EH (cell line): ENCODE data around the gene NPAS2.
A peak's percentile ranks its signal among the peaks of the same experiment; 100 is the strongest.

ENCODE experiments used
- DNase-seq: peaks from one replicate; pipeline ENCODE4 v3.0.0-alpha.2; 2015; ENCODE audit warnings: low read depth

NPAS2 gene

DNA sequence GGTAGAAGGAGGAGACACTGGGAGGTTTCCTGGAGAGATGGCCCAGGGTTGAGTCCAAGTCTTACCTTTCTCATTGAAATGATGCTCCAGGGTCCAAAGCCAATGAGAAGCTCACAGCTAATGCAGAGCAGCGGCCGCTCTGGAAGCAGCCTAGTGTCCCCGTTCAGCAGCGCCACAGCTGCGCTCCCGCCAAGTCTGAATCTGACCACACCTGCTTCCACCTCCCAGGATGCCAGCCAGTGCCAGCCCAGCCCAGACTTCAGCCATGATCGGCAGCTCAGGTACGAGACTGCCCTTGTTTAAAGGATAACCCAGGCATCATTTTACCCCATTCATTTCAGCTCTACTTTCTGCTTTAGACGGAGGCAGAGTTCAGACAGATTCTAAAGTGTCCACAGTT lies 170.2 kb downstream of the NPAS2 start:
- DNase-seq, result no peak

DNA sequence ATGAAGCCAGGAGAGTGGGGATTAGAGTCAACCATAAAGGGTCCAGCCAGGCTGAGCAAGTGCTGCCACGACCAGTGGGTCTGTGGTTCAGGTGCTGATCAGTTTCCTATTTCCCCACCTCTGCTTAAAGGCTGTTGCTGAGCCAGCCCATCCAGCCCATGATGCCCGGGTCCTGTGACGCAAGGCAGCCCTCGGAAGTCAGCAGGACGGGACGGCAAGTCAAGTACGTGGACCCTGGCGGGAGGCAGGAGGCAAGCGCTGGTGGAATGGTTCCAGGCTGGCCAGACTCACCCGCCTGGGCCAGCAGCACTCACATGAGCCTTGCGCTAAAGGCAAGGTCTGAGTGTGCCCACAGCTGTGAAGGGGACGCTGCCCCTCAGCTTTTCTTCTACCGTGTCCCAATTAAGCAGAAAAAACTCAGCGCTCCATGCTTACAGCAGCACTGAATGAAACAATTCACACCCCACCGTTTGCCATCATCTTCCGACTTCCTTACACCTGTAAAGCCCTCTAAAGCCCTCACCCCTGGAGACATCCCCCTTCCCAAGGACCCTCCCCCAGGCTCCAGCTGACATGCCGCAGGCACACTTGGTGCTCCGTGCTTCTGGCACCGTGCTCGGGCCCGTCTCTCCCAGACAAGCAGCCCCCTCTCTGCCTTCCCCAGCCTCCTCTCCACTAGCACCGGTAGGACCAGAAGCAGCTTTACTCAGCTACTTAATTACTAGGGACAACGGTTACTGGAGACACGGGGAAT lies 170.9 kb downstream of the NPAS2 start:
- DNase-seq, result no peak

DNA sequence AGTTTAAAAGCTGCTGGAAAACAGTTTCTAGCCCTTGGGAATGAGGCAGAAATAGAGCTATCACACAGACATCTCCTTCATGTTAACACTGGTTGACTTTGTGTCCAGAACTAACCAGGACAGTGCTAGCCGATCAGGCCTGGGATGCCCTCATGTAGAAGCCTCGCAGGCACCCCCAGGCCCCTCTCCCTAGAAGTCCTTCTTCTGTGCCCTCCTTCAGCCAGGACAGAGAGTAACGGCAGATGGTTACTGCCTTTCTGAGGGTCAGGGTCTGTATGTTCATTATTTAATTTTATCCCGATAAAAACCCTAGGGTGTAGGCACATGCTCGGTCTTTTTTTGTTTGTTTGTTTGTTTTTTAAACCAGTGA lies 171.4 kb downstream of the NPAS2 start:
- DNase-seq, result no peak

DNA sequence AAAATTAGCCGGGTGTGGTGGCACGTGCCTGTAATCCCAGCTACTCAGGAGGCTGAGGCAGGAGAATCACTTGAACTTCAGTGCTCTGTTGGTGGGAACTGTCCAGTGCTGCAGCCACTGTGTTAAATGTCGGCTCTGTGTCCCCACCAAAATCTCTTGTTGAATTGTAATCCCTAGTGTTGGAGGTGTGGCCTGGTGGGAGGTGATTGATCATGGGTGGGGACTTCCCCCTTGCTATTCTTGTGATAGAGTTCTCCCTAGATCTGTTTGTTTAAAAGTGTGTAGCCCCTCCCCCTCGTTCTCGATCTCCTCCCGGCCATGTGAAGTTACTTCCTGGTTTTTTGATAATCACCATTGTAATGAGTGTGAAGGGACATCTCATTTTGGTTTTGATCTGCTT lies 172.3 kb downstream of the NPAS2 start:
- no peak for DNase-seq

DNA sequence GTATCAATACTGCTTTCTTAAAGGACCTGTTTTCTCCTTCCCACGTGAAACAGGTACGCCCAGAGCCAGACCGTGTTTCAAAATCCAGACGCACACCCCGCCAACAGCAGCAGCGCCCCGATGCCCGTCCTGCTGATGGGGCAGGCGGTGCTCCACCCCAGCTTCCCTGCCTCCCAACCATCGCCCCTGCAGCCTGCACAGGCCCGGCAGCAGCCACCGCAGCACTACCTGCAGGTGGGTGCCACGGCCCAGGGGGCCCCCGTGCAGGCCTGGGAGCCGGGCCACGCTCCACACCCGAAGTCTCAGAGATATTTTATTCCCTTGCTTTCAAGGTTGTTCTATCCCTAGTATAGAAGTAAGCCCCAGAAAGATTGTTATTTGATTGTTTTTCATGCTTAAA lies 173.4 kb downstream of the NPAS2 start:
- no peak for DNase-seq

DNA sequence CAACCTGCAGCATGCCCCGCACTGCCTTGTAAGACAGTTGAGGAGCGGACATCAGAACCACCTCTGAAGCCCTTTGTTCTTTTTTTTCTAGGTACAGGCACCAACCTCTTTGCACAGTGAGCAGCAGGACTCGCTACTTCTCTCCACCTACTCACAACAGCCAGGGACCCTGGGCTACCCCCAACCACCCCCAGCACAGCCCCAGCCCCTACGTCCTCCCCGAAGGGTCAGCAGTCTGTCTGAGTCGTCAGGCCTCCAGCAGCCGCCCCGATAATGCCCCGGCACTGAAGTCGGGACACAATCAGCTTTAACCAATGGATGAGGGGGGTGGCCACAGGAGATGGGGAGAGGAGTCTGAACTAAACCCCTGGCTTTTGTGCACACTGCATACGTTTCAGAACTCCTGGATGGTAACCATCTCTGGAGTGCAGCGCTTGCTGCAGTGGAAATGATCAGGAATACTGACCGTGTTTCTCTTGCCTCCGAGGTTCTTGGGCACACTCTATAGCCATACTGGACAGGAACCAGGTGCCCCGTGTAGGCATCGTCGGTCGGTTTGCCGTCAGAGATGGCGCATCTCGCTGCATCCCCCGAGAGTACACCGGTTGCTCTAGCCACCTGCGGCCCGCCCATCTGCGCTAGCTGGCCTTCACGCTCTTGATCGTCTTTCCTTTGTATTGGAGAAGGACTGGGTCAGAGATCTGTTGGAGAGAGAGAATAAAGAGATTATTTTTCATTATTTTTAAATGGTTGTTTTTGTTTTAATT lies 175.6 kb downstream of the NPAS2 start:
- no peak for DNase-seq

DNA sequence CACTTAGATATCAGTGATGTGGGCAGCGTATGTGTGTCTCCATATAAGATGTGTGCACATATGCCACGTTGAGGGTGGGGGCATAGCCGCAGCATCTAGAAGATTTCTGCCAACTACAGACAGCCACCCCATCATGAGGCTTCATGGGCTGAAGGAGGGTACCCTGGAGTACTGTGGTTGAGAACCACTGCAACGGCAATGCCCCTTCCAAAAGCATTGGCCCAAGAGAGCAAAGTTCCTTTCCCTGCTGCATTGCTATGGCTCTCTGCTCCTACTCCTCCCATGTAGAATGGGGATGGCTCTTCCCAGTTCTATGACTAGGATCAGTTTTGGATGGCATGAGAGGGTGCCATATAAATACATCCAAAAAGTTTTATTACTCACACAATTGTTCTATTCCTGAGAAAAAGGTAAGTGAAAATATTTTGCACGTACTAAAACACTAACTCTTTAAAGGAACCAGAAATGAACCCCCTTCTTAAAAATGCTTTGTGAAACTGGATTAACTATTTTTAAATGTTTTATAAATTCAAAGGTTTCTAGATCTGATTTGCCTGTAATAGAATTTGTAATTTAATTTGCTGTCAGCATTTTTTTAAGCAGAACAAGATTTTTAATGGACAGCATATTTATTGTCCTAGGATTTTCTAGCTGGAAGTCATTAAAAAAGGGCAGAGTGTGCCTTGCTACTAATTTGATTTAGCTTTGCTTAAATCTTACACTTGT lies 177.7 kb downstream of the NPAS2 start:
- DNase-seq, result no peak

DNA sequence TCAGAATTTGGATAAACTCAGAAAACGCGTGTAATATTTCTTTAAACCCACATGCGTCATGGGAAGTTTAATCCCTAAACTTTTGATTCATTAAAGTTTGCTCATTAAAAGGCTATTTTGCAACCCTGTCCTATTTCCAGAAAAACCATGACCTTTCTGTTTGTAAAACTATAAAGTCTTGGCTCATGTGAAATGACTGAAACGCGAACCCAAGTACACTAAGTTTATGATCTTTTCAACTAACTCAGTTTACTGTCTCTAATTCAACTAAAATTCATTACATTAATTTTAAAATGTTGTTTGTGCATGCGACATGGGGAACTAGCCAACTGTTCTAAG lies 178.3 kb downstream of the NPAS2 start:
- DNase-seq, result peak; percentile 62

DNA sequence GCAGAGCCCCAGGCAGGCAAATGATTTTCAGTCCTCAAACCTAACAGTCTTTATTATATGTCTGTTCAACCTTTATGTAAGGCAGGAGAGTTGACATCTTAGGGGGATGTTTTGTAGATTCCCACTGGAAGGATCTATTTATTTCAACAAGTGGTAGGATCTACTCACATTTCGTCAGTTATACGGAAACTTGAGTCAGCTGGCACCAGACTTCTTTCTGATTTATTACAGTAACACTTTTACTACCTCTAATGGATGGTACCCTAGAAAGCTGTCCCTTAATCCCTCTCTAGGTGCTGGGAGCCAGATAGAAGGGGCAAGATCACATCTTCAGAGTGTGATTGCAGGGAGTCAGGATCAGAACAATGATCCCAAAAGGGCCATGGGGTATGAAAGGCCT lies 180.1 kb downstream of the NPAS2 start:
- no peak for DNase-seq

DNA sequence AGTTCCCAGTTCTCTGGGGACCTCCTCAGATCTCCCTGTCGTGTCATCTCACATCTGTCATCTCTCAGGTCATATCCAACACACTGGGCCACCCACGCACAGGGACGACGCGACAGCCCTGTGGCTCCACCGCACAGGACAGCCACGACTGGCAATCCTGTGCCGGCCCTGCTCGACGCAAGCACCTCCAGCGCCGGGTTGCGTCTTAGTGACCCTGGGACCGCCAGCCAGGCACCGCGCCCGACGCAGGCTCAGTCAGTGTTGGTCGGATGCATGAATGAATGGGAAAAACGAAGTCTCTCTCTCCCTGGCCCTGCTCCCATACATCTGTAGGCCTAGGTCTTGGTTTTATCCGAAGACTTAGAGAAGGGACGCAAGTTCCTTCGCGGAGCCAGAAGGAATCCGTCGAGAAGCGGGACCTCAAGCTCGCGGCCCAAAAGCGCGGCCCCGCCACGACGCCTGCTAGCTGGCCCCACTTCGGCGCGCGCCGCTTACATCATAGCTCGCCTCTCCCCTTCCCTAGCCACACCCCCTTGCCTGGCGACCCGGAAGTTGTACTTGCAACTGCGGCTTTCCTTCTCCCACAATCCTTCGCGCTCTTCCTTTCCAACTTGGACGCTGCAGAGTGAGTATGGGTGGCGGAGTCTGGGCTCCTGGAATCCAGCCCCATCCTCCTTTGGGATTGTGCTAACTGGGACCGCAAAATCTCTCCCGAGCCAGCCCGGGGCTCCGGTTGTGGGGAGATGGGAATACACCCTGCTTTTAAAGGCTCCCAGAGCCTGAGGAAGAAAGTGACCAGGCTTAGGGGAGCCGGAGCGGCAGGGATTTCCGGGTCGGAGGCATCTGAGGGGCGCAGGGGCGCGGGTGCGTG lies 182.0 kb downstream of the NPAS2 start, which contains the start of gene RPL31:
RPL31 (plus strand) TSS at position 599 of the 871 bp plus-strand sequence. CDS start 413 bp downstream, outside the sequence.
- DNase-seq, result peak; percentile 98

DNA sequence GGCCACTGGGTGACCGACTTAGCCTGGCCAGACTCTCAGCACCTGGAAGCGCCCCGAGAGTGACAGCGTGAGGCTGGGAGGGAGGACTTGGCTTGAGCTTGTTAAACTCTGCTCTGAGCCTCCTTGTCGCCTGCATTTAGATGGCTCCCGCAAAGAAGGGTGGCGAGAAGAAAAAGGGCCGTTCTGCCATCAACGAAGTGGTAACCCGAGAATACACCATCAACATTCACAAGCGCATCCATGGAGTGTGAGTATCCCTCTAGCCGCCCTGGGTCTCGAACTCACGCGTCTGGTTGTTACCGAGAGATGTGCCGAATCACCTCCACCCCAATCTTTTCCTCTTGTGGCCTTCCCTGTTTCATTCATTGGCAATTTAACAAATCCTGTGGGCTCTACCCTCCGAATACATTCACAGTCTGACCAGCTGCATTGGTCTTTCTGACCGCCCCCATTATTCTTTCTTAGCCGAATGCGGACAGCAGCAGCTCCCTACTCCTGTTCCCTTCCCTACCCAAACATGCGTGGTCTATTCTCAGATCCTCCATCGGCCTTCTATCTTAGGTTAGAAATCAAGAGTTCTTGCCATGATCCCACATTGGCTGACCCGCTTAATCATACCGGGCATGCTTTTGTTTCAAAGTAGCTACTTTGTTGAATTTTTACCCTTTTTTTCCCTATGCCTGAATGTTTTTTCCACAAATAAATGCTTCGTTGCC lies 182.8 kb downstream of the NPAS2 start:
- peak; percentile 29 for DNase-seq

DNA sequence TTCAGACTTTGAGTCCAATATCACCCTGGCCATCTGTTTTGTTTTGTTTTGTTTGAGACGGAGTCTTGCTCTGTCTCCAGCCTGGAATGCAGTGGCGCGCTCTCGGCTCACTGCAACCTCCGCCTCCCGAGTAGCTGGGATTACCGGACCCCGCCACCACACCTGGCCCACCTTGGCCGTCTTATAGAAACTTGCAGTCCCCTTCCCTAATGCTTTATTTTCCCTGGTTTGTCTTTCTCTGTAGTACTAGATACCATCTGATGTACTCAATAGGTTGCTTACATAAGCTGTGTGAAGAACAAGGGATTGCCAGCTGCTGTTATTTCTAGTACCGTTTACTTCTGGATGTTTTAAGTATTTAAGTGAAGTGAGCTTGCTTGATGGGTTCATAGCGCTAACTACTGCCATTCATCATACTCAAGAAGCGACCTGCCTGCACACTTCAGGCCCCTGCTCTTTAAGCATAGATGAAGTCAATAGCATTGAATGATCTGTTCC lies 183.4 kb downstream of the NPAS2 start:
- DNase-seq, result peak; percentile 33

DNA sequence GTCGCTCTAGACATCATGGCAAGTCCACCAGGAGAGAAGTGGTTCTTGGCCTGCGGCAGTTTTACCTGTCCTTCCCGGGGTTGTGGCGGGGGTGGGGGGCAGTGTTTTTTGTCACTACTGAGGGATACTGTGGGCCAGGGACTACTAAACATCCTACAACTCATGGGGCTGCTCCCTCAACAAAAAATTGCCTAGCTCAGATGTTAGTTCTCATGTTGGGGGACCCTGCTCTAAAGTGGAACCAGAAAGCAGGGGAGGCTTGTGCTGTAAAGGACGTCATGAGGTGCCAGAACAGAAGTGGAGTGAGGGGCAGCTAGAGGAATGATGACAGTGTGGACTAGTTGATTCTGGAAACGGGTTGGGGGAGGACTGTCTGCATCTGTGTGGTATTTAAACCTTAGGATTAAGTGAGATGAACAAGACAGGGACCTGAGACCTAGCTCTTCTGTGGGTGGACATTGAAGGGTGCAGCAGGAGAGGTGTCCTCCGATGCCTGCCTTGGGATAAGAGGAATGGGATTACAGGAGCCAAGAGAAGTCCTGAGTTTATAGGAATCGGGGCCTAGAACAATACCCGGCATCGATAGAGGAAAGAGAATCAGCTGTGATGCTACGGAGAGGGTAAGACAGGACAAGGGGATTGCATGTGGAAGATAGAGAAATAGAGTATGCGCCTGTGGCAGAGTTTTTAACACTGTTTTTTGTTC lies 184.8 kb downstream of the NPAS2 start:
- no peak for DNase-seq

DNA sequence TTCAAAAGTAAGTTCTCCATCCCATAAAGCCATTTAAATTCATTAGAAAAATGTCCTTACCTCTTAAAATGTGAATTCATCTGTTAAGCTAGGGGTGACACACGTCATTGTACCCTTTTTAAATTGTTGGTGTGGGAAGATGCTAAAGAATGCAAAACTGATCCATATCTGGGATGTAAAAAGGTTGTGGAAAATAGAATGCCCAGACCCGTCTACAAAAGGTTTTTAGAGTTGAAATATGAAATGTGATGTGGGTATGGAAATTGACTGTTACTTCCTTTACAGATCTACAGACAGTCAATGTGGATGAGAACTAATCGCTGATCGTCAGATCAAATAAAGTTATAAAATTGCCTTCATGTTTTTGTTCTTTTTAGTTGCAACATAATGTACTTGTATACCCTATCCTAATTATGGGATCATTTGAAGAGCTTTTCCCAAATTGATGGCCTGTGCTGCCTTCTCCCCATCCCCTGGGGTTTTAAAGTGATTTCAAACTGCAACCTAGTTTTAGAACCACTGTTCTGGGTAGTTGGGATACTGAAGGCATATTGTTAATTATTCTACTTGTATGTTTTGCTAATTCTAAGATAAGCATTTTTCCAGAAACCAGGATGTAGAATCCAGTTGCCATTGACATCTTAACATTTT lies 186.3 kb downstream of the NPAS2 start:
- DNase-seq, result no peak

DNA sequence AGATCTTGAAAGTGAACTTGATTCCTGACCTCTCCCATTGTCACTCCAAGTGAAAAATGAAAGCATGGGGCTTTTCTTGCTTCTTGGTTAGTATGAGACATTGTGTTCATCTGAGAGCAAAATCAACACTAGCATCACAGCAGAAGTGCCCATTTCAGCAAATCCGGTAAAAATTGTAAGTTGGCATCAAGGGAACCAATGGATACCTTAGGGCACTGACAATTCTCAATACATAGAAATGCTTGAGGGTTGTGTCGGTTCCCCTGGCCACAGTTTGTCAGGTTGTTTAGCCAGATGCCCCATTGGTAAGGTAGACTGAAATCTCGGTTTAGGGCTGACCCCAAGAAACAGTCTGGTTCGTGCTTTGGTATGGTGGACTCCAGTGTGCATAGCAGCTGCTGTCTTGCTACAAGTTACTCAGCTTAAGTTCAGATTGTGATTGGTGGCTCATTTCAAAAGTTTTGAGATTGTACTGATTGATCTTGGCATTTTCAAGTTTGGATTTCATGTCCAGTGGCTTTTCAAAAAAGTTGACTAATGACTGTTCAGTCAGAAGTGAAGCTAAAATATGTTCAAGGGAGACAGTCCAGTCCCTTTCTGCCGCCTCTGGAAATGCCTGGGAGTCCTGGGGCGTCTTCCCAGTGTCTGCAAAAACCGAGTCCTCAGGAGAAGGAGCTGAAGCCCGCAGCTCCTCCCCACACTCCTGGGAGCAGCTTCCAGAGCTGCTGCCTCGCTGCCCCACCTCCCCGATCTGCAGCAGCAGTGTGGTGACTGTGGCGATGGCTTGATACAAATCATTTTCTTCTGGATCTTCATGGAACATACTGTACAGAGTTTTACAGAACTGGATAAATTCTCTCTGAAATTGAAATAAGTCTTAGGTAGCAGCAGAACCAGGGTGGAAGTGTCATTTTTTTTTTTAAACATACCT lies 187.7 kb downstream of the NPAS2 start:
- no peak for DNase-seq

DNA sequence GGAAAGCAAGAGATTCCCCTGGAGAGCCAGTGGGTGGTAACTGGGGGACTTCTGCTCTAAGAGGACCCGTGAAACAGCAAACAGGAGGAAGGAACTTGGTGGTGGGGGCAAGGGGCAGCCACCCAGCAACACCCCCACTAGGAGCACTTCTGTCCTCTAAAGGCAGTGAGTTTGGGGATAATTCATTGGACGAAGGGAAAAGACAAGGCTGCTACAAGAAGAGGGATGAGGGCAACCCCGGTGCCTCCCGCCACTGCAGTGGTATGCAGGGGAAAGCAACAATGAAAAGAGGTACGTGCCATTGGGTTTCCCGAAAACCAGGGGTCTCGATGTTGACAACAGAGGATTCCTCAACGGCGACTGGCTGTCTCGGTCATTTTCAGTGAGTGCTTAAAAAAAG lies 191.2 kb downstream of the NPAS2 start:
- no peak for DNase-seq

DNA sequence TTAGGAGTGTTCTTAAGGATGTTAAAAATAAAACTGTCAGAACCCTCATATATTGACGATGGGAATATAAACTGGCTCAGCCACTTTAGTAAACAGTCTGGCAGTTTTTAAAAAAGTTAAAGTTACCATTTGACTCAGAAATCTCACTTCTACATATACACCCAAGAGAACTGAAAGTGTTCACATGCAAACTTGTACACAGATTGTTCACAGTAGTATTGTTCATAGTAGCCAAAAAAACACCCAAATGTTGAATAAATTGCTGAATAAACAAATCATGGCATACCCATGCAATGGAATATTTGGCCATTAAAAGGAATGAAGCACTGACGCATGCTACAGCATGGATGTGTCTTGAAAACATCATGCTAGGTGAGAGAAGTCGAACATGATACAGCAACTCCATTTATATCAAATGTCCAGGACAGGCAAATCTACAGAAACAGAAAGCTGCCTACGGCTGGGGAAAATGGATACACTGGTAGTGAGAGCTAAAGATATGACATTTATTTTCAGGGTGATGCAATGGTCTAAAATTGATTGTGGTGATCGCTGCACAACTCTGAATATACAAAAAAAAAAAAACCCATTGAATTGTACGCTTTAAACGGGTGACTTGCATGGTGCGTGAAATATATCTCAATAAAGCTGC lies 192.2 kb downstream of the NPAS2 start:
- DNase-seq, result no peak

DNA sequence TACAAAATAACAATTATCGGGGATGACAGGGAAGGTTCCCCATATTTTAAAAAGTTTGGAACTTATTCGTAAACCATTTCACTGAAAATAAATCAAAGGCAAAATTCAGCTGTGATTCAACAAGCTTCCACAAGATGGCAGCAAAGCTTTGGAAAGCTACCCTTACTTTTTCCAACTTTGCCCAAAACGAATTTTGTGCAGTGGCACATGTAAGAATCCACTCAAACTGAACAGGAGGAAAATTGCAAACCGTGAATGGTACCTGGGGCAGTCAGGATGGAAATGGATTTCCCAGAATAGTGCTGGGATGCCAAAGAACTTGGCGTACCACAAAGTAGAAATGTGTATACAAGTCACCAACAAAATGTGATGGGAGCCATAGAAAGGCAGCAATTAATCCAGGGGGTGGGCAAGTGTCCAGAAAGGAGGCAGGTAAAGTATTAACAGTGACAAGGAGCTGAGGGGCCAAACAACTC lies 192.8 kb downstream of the NPAS2 start:
- peak; percentile 56 for DNase-seq
